Amygdala (tissue), 56 donors: Measurements from ENCODE around the gene LIPC.

ENCODE experiments used
- DNase-seq, 56 donors: peaks; one replicate each; lab custom pipeline; 2025; lab: John Stamatoyannopoulos, UW

The LIPC gene

GRCh38 chr15:58528188-58528870 lies 96.5 kb downstream of the LIPC start:
- DNase-seq, result no peak

- no peak for DNase-seq
Observed at GRCh38 chr15:58529041-58529440, 97.2 kb downstream of the LIPC start.

GRCh38 chr15:58530056-58530590 lies 98.3 kb downstream of the LIPC start:
- no peak for DNase-seq

- DNase-seq, result no peak
Observed at GRCh38 chr15:58532126-58532525, 100.3 kb downstream of the LIPC start.

- DNase-seq, result no peak
Observed at GRCh38 chr15:58534556-58534955, 102.8 kb downstream of the LIPC start.

- no peak for DNase-seq
Observed at GRCh38 chr15:58535337-58535736, 103.5 kb downstream of the LIPC start.

GRCh38 chr15:58535894-58536293 lies 104.1 kb downstream of the LIPC start:
- no peak for DNase-seq

GRCh38 chr15:58536414-58536813 lies 104.6 kb downstream of the LIPC start:
- DNase-seq, result no peak

- DNase-seq, result no peak
Observed at GRCh38 chr15:58537033-58537432, 105.2 kb downstream of the LIPC start.

- DNase-seq, result no peak
Observed at GRCh38 chr15:58538225-58538727, 106.5 kb downstream of the LIPC start.

GRCh38 chr15:58538901-58539300 lies 107.1 kb downstream of the LIPC start:
- DNase-seq, result no peak

- no peak for DNase-seq
Observed at GRCh38 chr15:58539548-58539947, 107.8 kb downstream of the LIPC start.

- no peak for DNase-seq
Observed at GRCh38 chr15:58541410-58542087, 109.8 kb downstream of the LIPC start.

GRCh38 chr15:58543664-58544335 lies 112.0 kb downstream of the LIPC start:
- DNase-seq, result no peak

GRCh38 chr15:58544756-58545155 lies 113.0 kb downstream of the LIPC start:
- no peak for DNase-seq

GRCh38 chr15:58545307-58546065 lies 113.7 kb downstream of the LIPC start:
- no peak for DNase-seq

- DNase-seq, result no peak
Observed at GRCh38 chr15:58546066-58546591, 114.3 kb downstream of the LIPC start.

- no peak for DNase-seq
Observed at GRCh38 chr15:58546635-58547627, 115.1 kb downstream of the LIPC start.
